DND-41 (cell line): ENCODE data around the gene AMH.

Experiments used
- ATAC-seq: fragments of 200-7000 bp; cut with Tn5 transposase; 3 replicates; pipeline ENCODE4 v1.9.1; 2021; ENCODE audit warnings: low read depth; ENCODE audit not compliant: insufficient read depth
- DNase-seq: peaks from one replicate; pipeline ENCODE4 v3.0.0-alpha.2; 2020
- H2AFZ ChIP-seq: 2 replicates; pipeline ENCODE4 v1.6.0; 2012; ENCODE audit warnings: low read depth, low read length
- H3K27ac ChIP-seq: 2 replicates; pipeline ENCODE4 v1.5.1; 2012; ENCODE audit warnings: low read length, inconsistent platforms
- H3K27me3 ChIP-seq: fragments of 200-600 bp; sonication (generic); 2 replicates; pipeline ENCODE4 v1.6.0; 2012; ENCODE audit warnings: low read length, mild to moderate bottlenecking, inconsistent platforms; ENCODE audit not compliant: insufficient read depth, poor library complexity
- H3K36me3 ChIP-seq: 2 replicates; pipeline ENCODE4 v1.5.1; 2012; ENCODE audit warnings: low read length, inconsistent platforms; ENCODE audit not compliant: insufficient read depth
- H3K4me1 ChIP-seq: 2 replicates; pipeline ENCODE4 v1.5.1; 2012; ENCODE audit warnings: mild to moderate bottlenecking, low read length; ENCODE audit not compliant: insufficient read depth
- H3K4me2 ChIP-seq: 2 replicates; pipeline ENCODE4 v1.6.0; 2012; ENCODE audit warnings: mild to moderate bottlenecking, moderate library complexity, low read length, inconsistent platforms; ENCODE audit not compliant: insufficient read depth
- H3K4me3 ChIP-seq, 2 experiments: fragments of 200-600 bp in 1 of 2; shearing (Covaris generic) in 1 of 2; 2 replicates each; pipeline ENCODE4 v1.5.1; 2012 to 2016; ENCODE audit warnings: inconsistent platforms in 2 of 2, low read length in 2 of 2, mild to moderate bottlenecking in 2 of 2, low read depth in 1 of 2, moderate library complexity in 1 of 2
- H3K79me2 ChIP-seq: 2 replicates; pipeline ENCODE4 v1.6.0; 2012; ENCODE audit warnings: low read length, inconsistent platforms; ENCODE audit not compliant: insufficient read depth
- H3K9ac ChIP-seq: 2 replicates; pipeline ENCODE4 v1.6.0; 2012; ENCODE audit warnings: low read depth, mild to moderate bottlenecking, inconsistent platforms, low read length, moderate library complexity
- H3K9me3 ChIP-seq: 2 replicates; pipeline ENCODE4 v1.5.1; 2012; ENCODE audit warnings: low read length, moderate library complexity, mild to moderate bottlenecking, inconsistent platforms; ENCODE audit not compliant: insufficient read depth, severe bottlenecking
- H4K20me1 ChIP-seq: 2 replicates; pipeline ENCODE4 v1.6.0; 2012; ENCODE audit warnings: low read length; ENCODE audit not compliant: insufficient read depth
- CTCF ChIP-seq: IDR thresholded peaks from 2 replicates; pipeline ENCODE4 v1.5.1; 2012; ENCODE audit warnings: borderline replicate concordance, low read length, moderate library complexity, mild to moderate bottlenecking; ENCODE audit not compliant: poor library complexity, severe bottlenecking; ENCODE audit errors: extremely low read depth
- EZH2 ChIP-seq: IDR thresholded peaks from 3 replicates; pipeline ENCODE4 v1.6.1; 2012; ENCODE audit warnings: borderline replicate concordance, low read depth, mild to moderate bottlenecking, moderate library complexity, low read length, inconsistent platforms; ENCODE audit not compliant: severe bottlenecking

The AMH gene

GRCh38 chr19:2213799-2214198 is 35.3 kb upstream of the AMH start:
- H4K20me1 ChIP-seq = peaks cover 42% of the 10 kb centered on the region
- H3K4me2 ChIP-seq = no peak overlapping the region
- H3K9ac ChIP-seq = no peak overlapping the region
- TF ChIP-seq EZH2 (no peak), CTCF (no peak)
- DNase-seq (no peak), ATAC-seq (no peak)
- H3K79me2 ChIP-seq = peaks cover 9% of the 10 kb centered on the region; the same call in 1 of the 2 replicates
- peaks cover 96% of the 10 kb centered on the region for H3K36me3 ChIP-seq
- no peaks in the 10 kb centered on the region for H3K27me3 ChIP-seq
- no peak overlapping the region for H3K27ac ChIP-seq
- H3K9me3 ChIP-seq = no peaks in the 10 kb centered on the region
- no peak overlapping the region for H2AFZ ChIP-seq
- no peak overlapping the region for H3K4me3 ChIP-seq
- no peaks in the 10 kb centered on the region for H3K4me1 ChIP-seq

- Histone ChIP-seq H4K20me1 (peaks cover 43% of the 10 kb centered on the region), H2AFZ (no peak overlapping the region), H3K4me3 (no peak overlapping the region), H3K4me2 (no peak overlapping the region), H3K4me1 (no peaks in the 10 kb centered on the region), H3K9ac (no peak overlapping the region), H3K9me3 (no peaks in the 10 kb centered on the region), H3K27ac (no peak overlapping the region), H3K79me2 (peaks cover 10% of the 10 kb centered on the region; the same call in 1 of the 2 replicates), H3K27me3 (no peaks in the 10 kb centered on the region), H3K36me3 (peaks cover 96% of the 10 kb centered on the region)
- DNase-seq (no peak), ATAC-seq (no peak)
- TF ChIP-seq EZH2 (no peak), CTCF (no peak)
Measured at GRCh38 chr19:2214251-2214650, 34.9 kb upstream of the AMH start.

- no peak overlapping the region for H2AFZ ChIP-seq
- H3K36me3 ChIP-seq = peaks cover 96% of the 10 kb centered on the region
- no peak overlapping the region for H3K4me2 ChIP-seq
- H3K9ac ChIP-seq = no peak overlapping the region
- TF ChIP-seq EZH2 (no peak), CTCF (no peak)
- ATAC-seq = no peak
- no peak for DNase-seq
- peaks cover 46% of the 10 kb centered on the region for H4K20me1 ChIP-seq
- no peaks in the 10 kb centered on the region for H3K27me3 ChIP-seq
- H3K79me2 ChIP-seq = peaks cover 13% of the 10 kb centered on the region; the same call in 1 of the 2 replicates
- H3K27ac ChIP-seq = no peak overlapping the region
- no peak overlapping the region for H3K4me3 ChIP-seq
- H3K4me1 ChIP-seq = no peaks in the 10 kb centered on the region
- H3K9me3 ChIP-seq = no peaks in the 10 kb centered on the region
Measured at GRCh38 chr19:2215281-2215751, 33.8 kb upstream of the AMH start.
